T-cell (primary cell): ENCODE measurements around the gene STYX. TPM values are rescaled to one million over a fixed set of nuclear protein-coding genes. Genes with fewer than 3 reads are reported as not detected.
A peak's percentile ranks its signal among the peaks of the same experiment; 100 is the strongest.

Experiments
- ATAC-seq, 4 experiments: fragments of 200-7000 bp in 3 of 4; fragments of 150-1000 bp in 1 of 4; cut with Tn5 transposase; replicated peaks in 1 of 4; 1 replicate in 3 of 4; 2 replicates in 1 of 4; pipeline ENCODE4 v1.10.0; 2021; ENCODE audit warnings: moderate library complexity in 3 of 4, mild to moderate bottlenecking in 2 of 4, moderate number of reproducible peaks in 1 of 4
- CTCF ChIA-PET, 2 donors: fragments of 300-600 bp; sonication (Branson Sonifier 250); formaldehyde crosslinking; loops; one replicate each; lab custom pipeline; 2022; ENCODE audit warnings: antibody characterized with exemption in 2 of 2; lab: Charles Lee
- POLR2A ChIA-PET, 2 donors: fragments of 300-600 bp; sonication (Branson Sonifier 250); formaldehyde crosslinking; loops; one replicate each; lab custom pipeline; 2022; ENCODE audit warnings: antibody characterized with exemption in 2 of 2; lab: Charles Lee
- DNase-seq, 35 experiments: peaks; one replicate each; pipeline versions ENCODE4 v3.0.0 to v3.0.0-alpha.2; 2013 to 2023
- H3K27ac ChIP-seq: one replicate; pipeline ENCODE4 v1.5.1; 2013; ENCODE audit warnings: low read length
- H3K27me3 ChIP-seq, 2 experiments: replicated peaks in 1 of 2; 1 replicate in 1 of 2; 2 replicates in 1 of 2; pipeline versions ENCODE4 v1.6.1 to v1.7.0; 2013; ENCODE audit warnings: low read length in 1 of 2, mixed read lengths in 1 of 2; ENCODE audit not compliant: control insufficient read depth in 2 of 2, insufficient read depth in 2 of 2; ENCODE audit errors: extremely low read depth in 1 of 2
- H3K36me3 ChIP-seq, 2 donors: 1 replicate in 1 of 2; 2 replicates in 1 of 2; pipeline versions ENCODE4 v1.6.1 to v1.7.0; 2013; ENCODE audit warnings: low read length in 1 of 2; ENCODE audit not compliant: control insufficient read depth in 2 of 2, insufficient read depth in 1 of 2; ENCODE audit errors: extremely low read depth in 1 of 2
- H3K4me1 ChIP-seq, 2 experiments: 1 replicate in 1 of 2; 2 replicates in 1 of 2; pipeline versions ENCODE4 v1.6.1 to v1.7.0; 2013; ENCODE audit warnings: low read length in 2 of 2, mixed read lengths in 1 of 2; ENCODE audit not compliant: insufficient read depth in 2 of 2, control insufficient read depth in 1 of 2; ENCODE audit errors: extremely low read depth in 1 of 2
- H3K4me3 ChIP-seq, 2 donors: 1 replicate in 1 of 2; 2 replicates in 1 of 2; pipeline versions ENCODE4 v1.5.1 to v1.7.0; 2013; ENCODE audit warnings: mild to moderate bottlenecking in 2 of 2, low read length in 1 of 2, moderate library complexity in 1 of 2; ENCODE audit not compliant: control insufficient read depth in 1 of 2; ENCODE audit errors: extremely low read depth in 1 of 2
- H3K9me3 ChIP-seq: 2 replicates; pipeline ENCODE4 v1.7.0; 2013
- H3K27ac Mint-ChIP-seq, 2 donors: one replicate each; pipeline ENCODE4 v1.8.0; 2020 to 2021; ENCODE audit warnings: mild to moderate bottlenecking in 2 of 2, mixed read lengths in 2 of 2
- H3K27me3 Mint-ChIP-seq, 2 donors: one replicate each; pipeline ENCODE4 v1.8.0; 2021 to 2022; ENCODE audit warnings: mixed read lengths in 2 of 2
- H3K36me3 Mint-ChIP-seq: one replicate; pipeline ENCODE4 v1.8.0; 2021; ENCODE audit warnings: mixed read lengths
- H3K4me1 Mint-ChIP-seq, 3 donors: one replicate each; pipeline ENCODE4 v1.8.0; 2020 to 2022; ENCODE audit warnings: mixed read lengths in 3 of 3, mild to moderate bottlenecking in 1 of 3
- H3K4me3 Mint-ChIP-seq, 3 donors: one replicate each; pipeline ENCODE4 v1.8.0; 2020 to 2022; ENCODE audit warnings: mild to moderate bottlenecking in 3 of 3, mixed read lengths in 3 of 3, moderate library complexity in 3 of 3
- H3K9me3 Mint-ChIP-seq, 3 donors: one replicate each; pipeline ENCODE4 v1.8.0; 2020 to 2022; ENCODE audit warnings: mixed read lengths in 3 of 3
- WGBS: methylation state at CpG from one replicate; pipeline ENCODE4 v1.1.5; 2013; ENCODE audit warnings: missing lambda C conversion rate; ENCODE audit not compliant: insufficient coverage; 5-methylcytosine and 5-hydroxymethylcytosine counted together
- total RNA-seq, 35 experiments: library from RNA in 6 of 35; stranded (reverse) in 6 of 35; fragments of 120-200 nt in 1 of 35; gene quantifications; one replicate each; pipeline versions ENCODE4 v1.2.1 to v1.2.4 and lab custom pipeline; 2013 to 2026

Gene STYX
- total RNA-seq, 5 donors from 2014 or later (not counting 1 experiment from before 2014, with no cell fraction given) = 29.6 to 40.0 (median 36.9) TPM

GRCh38 chr14:52703225-52703624, 26.7 kb upstream of the STYX start:
- no peaks in the 10 kb centered on the region for H3K36me3 ChIP-seq
- 91% methylated on average over 1 of the region's 3 CpGs for WGBS
- H3K27me3 ChIP-seq = no peaks in the 10 kb centered on the region
- H3K4me1 Mint-ChIP-seq = peaks cover 23 to 27% (median 26%) of the 10 kb centered on the region in 3 donors
- H3K9me3 ChIP-seq = no peaks in the 10 kb centered on the region
- POLR2A ChIA-PET = no interaction called here
- H3K27me3 Mint-ChIP-seq = no peaks in the 10 kb centered on the region
- H3K27ac Mint-ChIP-seq = no peak overlapping the region
- H3K4me3 ChIP-seq = no peak overlapping the region
- ATAC-seq (no peak), DNase-seq (no peak)
- H3K36me3 Mint-ChIP-seq = peaks cover 2% of the 10 kb centered on the region
- peaks cover 11 to 12% of the 10 kb centered on the region in 2 experiments for H3K4me1 ChIP-seq
- no peak overlapping the region for H3K27ac ChIP-seq
- no peaks in the 10 kb centered on the region for H3K9me3 Mint-ChIP-seq
- no peak overlapping the region for H3K4me3 Mint-ChIP-seq
- CTCF ChIA-PET = no interaction called here

DNA sequence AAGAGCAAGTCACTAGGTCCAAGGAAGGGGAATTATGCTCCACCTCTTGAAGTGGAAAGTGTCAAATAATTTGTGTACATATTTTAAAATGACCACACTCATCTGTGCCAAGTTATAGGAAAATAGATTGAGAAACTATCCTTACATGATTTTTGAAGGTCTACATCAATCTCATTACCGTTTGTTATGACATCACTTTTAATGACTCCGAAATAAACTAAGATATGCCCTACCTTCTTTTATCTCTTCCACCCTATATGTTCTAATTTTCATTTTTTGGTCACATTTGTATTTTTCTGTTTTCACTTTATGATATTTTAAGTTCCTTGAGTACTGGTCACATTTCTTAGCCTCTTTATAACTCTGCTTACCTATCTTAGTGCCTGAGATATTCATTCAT, 26.3 kb upstream of the STYX start:
- Mint-ChIP-seq H3K4me1 (peaks cover 28 to 32% (median 30%) of the 10 kb centered on the region in 3 donors), H3K27ac (no peak overlapping the region), H3K27me3 (no peaks in the 10 kb centered on the region), H3K9me3 (no peaks in the 10 kb centered on the region), H3K36me3 (peaks cover 7% of the 10 kb centered on the region), H3K4me3 (no peak overlapping the region)
- CTCF ChIA-PET = no interaction called here
- DNase-seq (no peak), ATAC-seq (no peak)
- no peak overlapping the region for H3K4me3 ChIP-seq
- POLR2A ChIA-PET = no interaction called here
- H3K9me3 ChIP-seq = no peaks in the 10 kb centered on the region
- WGBS = no CpG with 5 or more reads among the region's 2 CpGs
- H3K27ac ChIP-seq = no peak overlapping the region
- H3K36me3 ChIP-seq = no peaks in the 10 kb centered on the region
- peaks cover 12 to 15% of the 10 kb centered on the region in 2 experiments for H3K4me1 ChIP-seq
- no peaks in the 10 kb centered on the region for H3K27me3 ChIP-seq

GRCh38 chr14:52706286-52706685, 23.7 kb upstream of the STYX start:
- ChIA-PET POLR2A (interaction anchor here in 1 of 2 donors (0.9 kb wide), 1 partner anchor 36 kb away, joined by 9 read pairs; no protein-coding TSS in a partner anchor), CTCF (no interaction called here)
- H3K36me3 Mint-ChIP-seq = peaks cover 21% of the 10 kb centered on the region
- H3K27ac Mint-ChIP-seq = peak overlapping the region; percentile 98 to 99
- 100% methylated on average over 2 of the region's 5 CpGs for WGBS
- H3K4me1 Mint-ChIP-seq = peaks cover 37 to 49% (median 46%) of the 10 kb centered on the region in 3 donors
- Histone ChIP-seq H3K9me3 (no peaks in the 10 kb centered on the region), H3K27ac (peak overlapping the region; percentile 83), H3K4me3 (peak overlapping the region; percentile 87 to 89), H3K36me3 (peaks cover 0 to 15% of the 10 kb centered on the region in 2 donors), H3K27me3 (no peaks in the 10 kb centered on the region), H3K4me1 (peaks cover 12 to 16% of the 10 kb centered on the region in 2 experiments)
- peak overlapping the region; percentile 98 to 100 (median 99) for H3K4me3 Mint-ChIP-seq
- no peaks in the 10 kb centered on the region for H3K27me3 Mint-ChIP-seq
- DNase-seq = peak in 20 of 35 experiments; percentile 7 to 52 (median 20)
- ATAC-seq = peak; percentile 4 to 37 (median 28)
- H3K9me3 Mint-ChIP-seq = no peaks in the 10 kb centered on the region

GRCh38 chr14:52706724-52707706, 23.0 kb upstream of the STYX start, which contains the start of gene PSMC6:
TSS of gene PSMC6 (plus strand) at chr14:52707200. CDS start at chr14:52707220, 20 bp downstream.
- Mint-ChIP-seq H3K4me3 (peak within 1 kb of the TSS; percentile 98 to 100 (median 99)), H3K4me1 (peaks cover 37 to 52% (median 50%) of the 10 kb centered on the region in 3 donors), H3K36me3 (peaks cover 27% of the 10 kb centered on the region), H3K9me3 (no peaks in the 10 kb centered on the region), H3K27ac (peak within 1 kb of the TSS; percentile 98 to 99), H3K27me3 (no peaks in the 10 kb centered on the region)
- Histone ChIP-seq H3K9me3 (no peaks in the 10 kb centered on the region), H3K4me3 (peak within 1 kb of the TSS; percentile 87 to 89), H3K27ac (peak within 1 kb of the TSS; percentile 83), H3K36me3 (peaks cover 0 to 22% of the 10 kb centered on the region in 2 donors), H3K4me1 (peaks cover 12 to 16% of the 10 kb centered on the region in 2 experiments), H3K27me3 (no peaks in the 10 kb centered on the region)
- peak; percentile 98 to 99 (median 98) for ATAC-seq
- under 1% methylated on average over 33 of the region's 43 CpGs for WGBS
- ChIA-PET POLR2A (interaction anchor here (0.9 to 1.0 kb wide), 2 partner anchors 35 kb away, joined by 3 to 9 read pairs; no protein-coding TSS in a partner anchor), CTCF (no interaction called here)
- peak; percentile 86 to 98 (median 94) for DNase-seq

DNA sequence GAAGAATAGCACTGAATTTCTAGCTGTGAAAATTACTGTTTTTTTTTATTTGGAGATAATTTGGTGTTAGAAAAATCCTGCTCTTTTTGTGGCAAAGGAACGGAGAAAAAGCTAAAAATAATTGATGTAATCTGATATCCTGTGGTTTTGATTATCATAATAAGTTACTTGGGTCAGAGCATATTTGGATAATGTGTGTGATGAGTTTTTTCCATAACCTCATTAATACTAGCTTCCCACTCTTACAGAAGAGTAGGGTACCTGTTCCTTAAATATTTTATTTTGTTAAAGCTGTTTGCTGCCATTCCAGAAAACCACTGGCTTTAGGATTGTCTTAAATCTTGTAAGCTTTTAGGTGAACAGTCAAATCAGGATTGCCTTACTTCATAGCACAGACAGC, 18.3 kb upstream of the STYX start:
- H3K9me3 Mint-ChIP-seq = no peaks in the 10 kb centered on the region
- H3K36me3 Mint-ChIP-seq = peaks cover 51% of the 10 kb centered on the region
- H3K27ac Mint-ChIP-seq = no peak overlapping the region
- H3K4me1 ChIP-seq = peaks cover 4 to 12% of the 10 kb centered on the region in 2 experiments
- ChIA-PET CTCF (interaction anchor here in 1 of 2 donors (0.8 kb wide), 2 partner anchors 8 to 12 kb away, joined by 3 read pairs; no protein-coding TSS in a partner anchor), POLR2A (interaction anchor here (0.6 to 1.9 kb wide), 3 partner anchors 12 to 159 kb away, joined by 6 to 7 read pairs (median 7); partner anchors contain the start of genes GPR137C (in 1 of the 2), STYX (in 1 of the 2) and TXNDC16 (in 1 of the 2))
- H3K27ac ChIP-seq = no peak overlapping the region
- H3K4me1 Mint-ChIP-seq = peaks cover 30 to 45% (median 40%) of the 10 kb centered on the region in 3 donors
- peaks cover 14 to 54% of the 10 kb centered on the region in 2 donors for H3K36me3 ChIP-seq
- no peaks in the 10 kb centered on the region for H3K27me3 ChIP-seq
- whole genome bisulfite sequencing = no CpG with 5 or more reads among the region's 1 CpG
- ATAC-seq = no peak
- H3K4me3 Mint-ChIP-seq = no peak overlapping the region
- DNase-seq = no peak
- no peak overlapping the region for H3K4me3 ChIP-seq
- H3K9me3 ChIP-seq = no peaks in the 10 kb centered on the region
- H3K27me3 Mint-ChIP-seq = no peaks in the 10 kb centered on the region

DNA sequence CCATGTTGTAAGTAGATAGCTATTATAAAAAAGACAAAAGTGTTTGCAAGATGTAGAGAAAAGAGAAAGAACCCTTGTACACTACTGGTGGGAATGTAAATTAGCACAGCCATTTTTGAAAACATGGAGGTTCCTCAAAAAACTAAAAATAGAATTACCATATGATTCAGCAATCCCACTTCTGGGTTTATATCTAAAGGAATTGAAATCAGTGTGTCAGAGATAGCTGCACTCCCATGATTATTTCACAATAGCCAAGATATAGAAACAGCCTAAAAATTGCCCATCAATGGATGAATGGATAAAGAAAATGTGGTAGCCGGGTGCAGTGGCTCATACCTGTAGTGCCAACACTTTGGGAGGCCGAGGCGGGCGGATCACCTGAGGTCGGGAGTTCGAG, 13.8 kb upstream of the STYX start:
- Mint-ChIP-seq H3K4me1 (peaks cover 2 to 11% (median 6%) of the 10 kb centered on the region in 3 donors), H3K9me3 (no peaks in the 10 kb centered on the region), H3K27me3 (no peaks in the 10 kb centered on the region), H3K4me3 (no peak overlapping the region), H3K36me3 (peaks cover 49% of the 10 kb centered on the region), H3K27ac (no peak overlapping the region)
- ChIA-PET POLR2A (interaction anchor here in 1 of 2 donors (0.6 to 1.2 kb wide), 2 partner anchors 11 to 19 kb away, joined by 3 read pairs; no protein-coding TSS in a partner anchor), CTCF (interaction anchor here in 1 of 2 donors (0.6 kb wide), 1 partner anchor 11 kb away, joined by 4 read pairs; no protein-coding TSS in a partner anchor)
- no peak overlapping the region for H3K27ac ChIP-seq
- H3K36me3 ChIP-seq = peaks cover 20 to 73% of the 10 kb centered on the region in 2 donors
- ATAC-seq (no peak), DNase-seq (no peak)
- WGBS = 100% methylated on average over 1 of the region's 6 CpGs
- no peaks in the 10 kb centered on the region for H3K4me1 ChIP-seq
- H3K9me3 ChIP-seq = no peaks in the 10 kb centered on the region
- no peaks in the 10 kb centered on the region for H3K27me3 ChIP-seq
- H3K4me3 ChIP-seq = no peak overlapping the region
